Uterus (tissue), 4 donors: Measurements from ENCODE around the gene ADGRD2. TPM values are rescaled to one million over a fixed set of nuclear protein-coding genes. Genes with fewer than 3 reads are reported as not detected.

Source experiments
- DNase-seq, 2 donors: peaks; one replicate each; pipeline ENCODE4 v3.0.0-alpha.2; 2019 to 2020
- H3K27ac ChIP-seq, 2 donors: fragments of 200-600 bp; sonication (generic); 1 replicate in 1 of 2; 2 replicates in 1 of 2; pipeline ENCODE4 v1.5.1; 2016 to 2018
- H3K27me3 ChIP-seq, 2 donors: fragments of 200-600 bp; sonication (generic); one replicate each; pipeline ENCODE4 v1.5.1; 2018 to 2019; ENCODE audit warnings: control low read depth in 1 of 2
- H3K36me3 ChIP-seq, 2 donors: fragments of 200-600 bp; sonication (generic); one replicate each; pipeline ENCODE4 v1.5.1; 2019; ENCODE audit warnings: control low read depth in 1 of 2
- H3K4me1 ChIP-seq, 2 donors: fragments of 200-600 bp; sonication (generic); one replicate each; pipeline ENCODE4 v1.5.1; 2018 to 2019; ENCODE audit warnings: control low read depth in 1 of 2
- H3K4me3 ChIP-seq, 2 donors: fragments of 200-600 bp; sonication (generic); 1 replicate in 1 of 2; 2 replicates in 1 of 2; pipeline ENCODE4 v1.5.1; 2018 to 2019; ENCODE audit warnings: mild to moderate bottlenecking in 1 of 2
- H3K9me3 ChIP-seq, 2 donors: fragments of 200-600 bp; sonication (generic); one replicate each; pipeline ENCODE4 v1.5.1; 2019; ENCODE audit warnings: control low read depth in 1 of 2
- POLR2A ChIP-seq, 2 donors: fragments of 450-650 bp; IDR thresholded peaks; one replicate each; pipeline ENCODE4 v1.6.1; 2016; ENCODE audit warnings: antibody characterized with exemption in 2 of 2, mild to moderate bottlenecking in 1 of 2, moderate library complexity in 1 of 2
- intact Hi-C: fragments of 100-400 bp; cut with DNase I; formaldehyde crosslinking; loops from one replicate; pipeline ENCODE4 v1.15.1; 2023; ENCODE audit warnings: low total_unique reads
- total RNA-seq, 4 donors: library from RNA; depleted of rRNA in 3 of 4; stranded (reverse); fragments of >200 nt in 3 of 4; gene quantifications; one replicate each; pipeline versions ENCODE4 v1.1.0 to v1.2.4, GENCODE V29; 2014 to 2023
- TF ChIP-seq, protein P1 (sequence below), 4 experiments: fragments of 200-600 bp in 2 of 4; fragments of 450-650 bp in 2 of 4; sonication (generic) in 2 of 4; IDR thresholded peaks; one replicate each; pipeline ENCODE4 v1.5.1; 2016 to 2019; ENCODE audit warnings: antibody characterized with exemption in 4 of 4, mild to moderate bottlenecking in 2 of 4, moderate library complexity in 1 of 4
- donor health status: DM: yes; HTN: yes; CAD: no.

ADGRD2 gene
- total RNA-seq, 4 donors from 2014 or later = 0.76 TPM; not detected in 3

DNA sequence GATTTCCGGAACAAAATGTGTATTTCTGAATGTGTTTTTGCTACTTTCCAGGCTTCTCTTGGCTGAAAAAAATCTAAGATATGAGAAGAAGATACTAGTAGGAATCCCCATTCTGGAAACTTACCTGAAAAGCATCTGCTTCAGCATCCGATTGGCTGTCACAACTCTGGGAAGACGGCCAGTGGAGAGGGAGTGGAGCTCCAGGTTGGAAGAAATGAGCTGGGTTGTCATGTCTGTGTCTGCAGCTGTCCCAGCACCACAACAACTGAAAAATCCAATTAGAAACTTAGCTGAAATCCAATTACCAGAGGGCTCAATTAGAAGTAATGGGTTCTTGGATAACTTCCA is 38.0 kb upstream of the ADGRD2 start:
- DNase-seq = no peak
- Histone ChIP-seq H3K27ac (no peak overlapping the region), H3K4me3 (no peak overlapping the region), H3K4me1 (peaks cover 0 to 5% of the 10 kb centered on the region in 2 donors), H3K36me3 (no peaks in the 10 kb centered on the region), H3K9me3 (no peaks in the 10 kb centered on the region), H3K27me3 (no peaks in the 10 kb centered on the region)
- TF ChIP-seq POLR2A (IDR thresholded peaks at IDR 0.05) = no peak
- TF ChIP-seq, protein P1, sequence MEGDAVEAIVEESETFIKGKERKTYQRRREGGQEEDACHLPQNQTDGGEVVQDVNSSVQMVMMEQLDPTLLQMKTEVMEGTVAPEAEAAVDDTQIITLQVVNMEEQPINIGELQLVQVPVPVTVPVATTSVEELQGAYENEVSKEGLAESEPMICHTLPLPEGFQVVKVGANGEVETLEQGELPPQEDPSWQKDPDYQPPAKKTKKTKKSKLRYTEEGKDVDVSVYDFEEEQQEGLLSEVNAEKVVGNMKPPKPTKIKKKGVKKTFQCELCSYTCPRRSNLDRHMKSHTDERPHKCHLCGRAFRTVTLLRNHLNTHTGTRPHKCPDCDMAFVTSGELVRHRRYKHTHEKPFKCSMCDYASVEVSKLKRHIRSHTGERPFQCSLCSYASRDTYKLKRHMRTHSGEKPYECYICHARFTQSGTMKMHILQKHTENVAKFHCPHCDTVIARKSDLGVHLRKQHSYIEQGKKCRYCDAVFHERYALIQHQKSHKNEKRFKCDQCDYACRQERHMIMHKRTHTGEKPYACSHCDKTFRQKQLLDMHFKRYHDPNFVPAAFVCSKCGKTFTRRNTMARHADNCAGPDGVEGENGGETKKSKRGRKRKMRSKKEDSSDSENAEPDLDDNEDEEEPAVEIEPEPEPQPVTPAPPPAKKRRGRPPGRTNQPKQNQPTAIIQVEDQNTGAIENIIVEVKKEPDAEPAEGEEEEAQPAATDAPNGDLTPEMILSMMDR (IDR thresholded peaks at IDR 0.05) = no peak
- intact Hi-C loops = no loop called here

DNA sequence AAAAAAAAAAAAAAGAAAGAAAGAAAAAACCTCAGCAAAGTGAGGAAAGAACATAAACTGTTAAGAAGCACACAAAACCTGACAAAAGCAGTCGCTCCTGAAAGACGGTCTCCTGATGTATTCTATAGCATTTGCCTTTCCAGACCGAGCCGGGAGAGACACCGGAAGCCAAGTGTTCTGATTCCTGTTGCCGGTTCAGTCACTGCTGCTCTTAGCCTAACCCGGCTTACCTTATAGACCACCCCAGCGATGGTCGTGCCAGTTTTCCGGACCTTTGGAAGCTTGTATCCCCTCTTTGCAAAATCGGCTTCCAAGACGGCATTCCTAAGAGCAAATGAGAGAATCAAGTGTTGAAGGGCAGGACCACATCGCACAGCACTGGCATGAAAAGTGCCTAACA is 35.6 kb upstream of the ADGRD2 start:
- Histone ChIP-seq H3K4me1 (peaks cover 0 to 5% of the 10 kb centered on the region in 2 donors), H3K27ac (peak overlapping the region; percentile 60 to 61), H3K27me3 (no peaks in the 10 kb centered on the region), H3K4me3 (peak overlapping the region; percentile 89 to 93), H3K9me3 (no peaks in the 10 kb centered on the region), H3K36me3 (no peaks in the 10 kb centered on the region)
- intact Hi-C loops = no loop called here
- TF ChIP-seq POLR2A (IDR thresholded peaks at IDR 0.05) = no peak
- TF ChIP-seq, protein P1 (IDR thresholded peaks at IDR 0.05) = no peak
- DNase-seq = no peak

DNA sequence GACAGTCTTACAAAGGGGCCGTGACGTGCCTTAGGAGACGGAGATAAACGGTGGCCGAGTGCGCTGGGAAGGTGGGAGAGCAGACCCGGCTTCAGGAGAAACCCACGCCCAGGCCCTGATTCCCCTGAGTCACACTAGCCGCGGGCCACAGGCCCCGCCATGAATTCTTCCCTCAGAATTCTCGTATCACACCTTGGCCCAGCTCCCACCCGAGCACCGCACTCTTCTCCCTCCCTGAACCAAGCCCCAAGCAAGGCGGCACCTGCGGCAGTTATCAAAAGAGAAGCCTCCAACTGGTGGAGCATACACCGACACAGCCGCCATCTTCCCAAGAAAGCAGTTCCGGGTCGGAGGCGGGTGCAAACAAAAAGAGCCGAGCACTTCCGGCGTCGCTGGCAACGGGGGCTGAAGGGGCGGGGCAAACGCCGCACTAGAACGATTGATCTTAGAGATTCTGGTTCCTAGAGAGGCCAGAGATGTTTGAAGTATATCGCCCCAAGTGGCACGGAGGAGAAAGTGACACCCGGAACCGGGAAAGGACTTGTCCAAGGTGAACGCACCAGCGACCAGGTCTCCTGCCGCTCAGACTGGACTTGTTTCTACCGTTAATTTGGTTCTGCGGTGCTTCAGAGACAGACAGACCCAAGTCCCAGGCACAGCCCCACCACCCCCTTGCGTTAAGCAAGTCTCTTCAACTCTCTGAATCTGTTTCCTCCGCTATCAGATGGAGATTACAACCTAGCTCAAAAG is 35.0 kb upstream of the ADGRD2 start, which contains the start of gene PSMB7:
PSMB7 (minus strand) TSS at position 341 of the 750 bp plus-strand sequence; CDS start at position 324, 17 bp downstream.
- H3K9me3 ChIP-seq = no peaks in the 10 kb centered on the region
- DNase-seq = peak; percentile 96
- H3K4me3 ChIP-seq = peak within 1 kb of the TSS; percentile 89 to 93
- peaks cover 0 to 5% of the 10 kb centered on the region in 2 donors for H3K4me1 ChIP-seq
- peak in 1 of 2 donors; percentile 32 for TF ChIP-seq POLR2A (IDR thresholded peaks at IDR 0.05)
- TF ChIP-seq, protein P1 (IDR thresholded peaks at IDR 0.05) = peak; percentile 82 to 93 (median 86)
- H3K36me3 ChIP-seq = no peaks in the 10 kb centered on the region
- H3K27me3 ChIP-seq = no peaks in the 10 kb centered on the region
- peak within 1 kb of the TSS; percentile 60 to 61 for H3K27ac ChIP-seq
- intact Hi-C loops = no loop called here

DNA sequence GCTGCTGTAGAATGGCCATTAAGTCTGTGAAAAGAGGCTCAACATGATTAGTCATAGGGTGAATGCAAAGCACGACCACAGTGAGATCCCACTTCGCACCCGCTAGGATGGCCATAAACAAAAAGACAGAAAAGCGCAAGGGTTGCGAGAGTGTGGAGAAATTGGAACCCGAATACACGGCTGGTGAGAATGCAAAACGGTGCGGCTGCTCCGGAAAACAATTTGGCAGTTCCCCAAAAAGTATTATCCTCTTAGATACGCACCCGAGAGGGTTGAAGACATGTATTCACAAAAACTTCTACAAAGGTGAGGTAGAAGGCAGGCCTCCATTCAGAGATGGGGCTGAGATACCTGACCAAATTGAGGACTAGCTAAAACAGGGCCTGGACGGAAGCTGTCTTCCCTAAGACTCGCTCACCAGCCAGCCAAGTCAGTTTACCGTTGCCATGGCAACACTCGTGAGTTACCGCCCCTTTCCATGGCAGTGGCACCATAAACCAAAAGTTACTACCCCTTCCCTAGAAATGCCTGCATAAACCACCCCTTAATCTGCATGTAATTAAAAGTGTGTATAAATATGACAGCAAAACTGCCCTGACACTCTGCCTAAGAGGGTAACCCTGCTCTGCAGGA is 34.3 kb upstream of the ADGRD2 start:
- TF ChIP-seq, protein P1 (IDR thresholded peaks at IDR 0.05) = no peak
- no peak for TF ChIP-seq POLR2A (IDR thresholded peaks at IDR 0.05)
- H3K4me3 ChIP-seq = peak overlapping the region in 1 of 2 donors; percentile 89
- H3K27me3 ChIP-seq = no peaks in the 10 kb centered on the region
- H3K9me3 ChIP-seq = no peaks in the 10 kb centered on the region
- intact Hi-C loops = no loop called here
- no peak overlapping the region for H3K27ac ChIP-seq
- H3K36me3 ChIP-seq = no peaks in the 10 kb centered on the region
- DNase-seq = no peak
- H3K4me1 ChIP-seq = peaks cover 0 to 5% of the 10 kb centered on the region in 2 donors

DNA sequence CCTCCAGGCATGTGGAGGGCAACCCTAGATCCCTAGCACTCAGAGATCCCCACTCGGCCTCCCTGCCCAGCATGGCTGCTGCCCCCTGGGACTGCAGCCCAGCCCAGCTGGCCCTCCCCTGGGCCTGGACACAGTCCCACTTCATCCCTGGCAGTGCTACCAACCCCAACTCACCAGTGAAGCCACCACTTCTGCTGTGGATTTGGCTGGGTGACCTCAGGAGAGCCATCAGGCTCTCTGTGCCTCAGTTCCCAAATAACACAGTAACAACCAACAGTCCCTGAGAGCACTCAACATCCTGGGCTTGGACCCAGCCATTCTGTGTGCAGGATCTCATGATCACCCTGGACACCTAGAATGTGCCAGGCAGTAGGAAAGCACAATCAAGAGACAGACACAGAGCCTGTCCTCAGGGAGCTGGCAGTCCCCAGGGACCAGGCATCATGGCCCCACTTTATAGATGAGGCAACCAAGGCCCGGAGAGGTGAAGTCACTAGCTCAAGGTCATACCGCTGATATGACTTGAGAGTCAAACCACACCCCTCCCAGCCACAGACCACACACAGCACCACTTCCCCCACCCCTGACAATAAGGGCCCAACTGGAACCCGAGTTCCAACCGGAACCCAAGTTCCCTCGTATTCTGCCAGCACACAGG is 30.3 kb upstream of the ADGRD2 start:
- Histone ChIP-seq H3K4me3 (no peak overlapping the region), H3K9me3 (no peaks in the 10 kb centered on the region), H3K4me1 (no peaks in the 10 kb centered on the region), H3K27me3 (no peaks in the 10 kb centered on the region), H3K36me3 (no peaks in the 10 kb centered on the region), H3K27ac (no peak overlapping the region)
- no peak for DNase-seq
- TF ChIP-seq POLR2A (IDR thresholded peaks at IDR 0.05) = no peak
- TF ChIP-seq, protein P1 (IDR thresholded peaks at IDR 0.05) = no peak
- intact Hi-C loops = no loop called here
